Esophagus (tissue), 2 donors: Measurements from ENCODE around the gene XAGE1A. TPM values are rescaled to one million over a fixed set of nuclear protein-coding genes. Genes with fewer than 3 reads are reported as not detected.
"Not testable (repeated sequence)": the region's sequence is repeated elsewhere in the genome, so short reads cannot be mapped to it uniquely, and the experiment has no call there.

ENCODE experiments used
- H3K27ac ChIP-seq, 2 donors: one replicate each; pipeline ENCODE4 v1.5.1; 2013; ENCODE audit warnings: low read depth in 2 of 2, mild to moderate bottlenecking in 2 of 2, inconsistent platforms in 1 of 2, low read length in 1 of 2, moderate library complexity in 1 of 2
- H3K27me3 ChIP-seq, 2 donors: one replicate each; pipeline ENCODE4 v1.6.1; 2013; ENCODE audit warnings: low read length in 2 of 2, control low read depth in 1 of 2, mild to moderate bottlenecking in 1 of 2; ENCODE audit not compliant: insufficient read depth in 2 of 2, control insufficient read depth in 1 of 2
- H3K36me3 ChIP-seq, 2 donors: one replicate each; pipeline ENCODE4 v1.6.1; 2013; ENCODE audit warnings: low read length in 1 of 2; ENCODE audit not compliant: control insufficient read depth in 2 of 2, insufficient read depth in 2 of 2
- H3K4me1 ChIP-seq, 2 donors: one replicate each; pipeline ENCODE4 v1.6.1; 2013; ENCODE audit warnings: low read length in 1 of 2; ENCODE audit not compliant: control insufficient read depth in 2 of 2, insufficient read depth in 2 of 2
- H3K4me3 ChIP-seq, 2 donors: one replicate each; pipeline ENCODE4 v1.5.1; 2013; ENCODE audit warnings: low read length in 2 of 2, mild to moderate bottlenecking in 2 of 2, low read depth in 1 of 2, moderate library complexity in 1 of 2
- H3K9me3 ChIP-seq, 2 donors: one replicate each; pipeline ENCODE4 v1.6.1; 2013; ENCODE audit warnings: mild to moderate bottlenecking in 2 of 2, low read depth in 1 of 2, low read length in 1 of 2, moderate library complexity in 1 of 2; ENCODE audit not compliant: control insufficient read depth in 2 of 2, insufficient read depth in 1 of 2
- WGBS, 2 donors: extraction: QIAGEN DNeasy Blood & Tissue Kit; methylation state at CpG; one replicate each; pipeline ENCODE4 v1.1.7; 2013; 5-methylcytosine and 5-hydroxymethylcytosine counted together
- polyA plus RNA-seq, 2 donors: library from polyadenylated mRNA; stranded (reverse); fragments of 200-250 nt; gene quantifications; one replicate each; pipeline ENCODE4 v1.2.3, GENCODE V29; 2013
- donor health status: healthy with polysubstance abuse.
- donor health status: Bipolar disorder and iron deficiency.

XAGE1A gene
- polyA plus RNA-seq, 2 donors = not detected

- not testable (repeated sequence) for H3K36me3 ChIP-seq, H3K4me3 ChIP-seq, H3K9me3 ChIP-seq, H3K27ac ChIP-seq, H3K27me3 ChIP-seq, H3K4me1 ChIP-seq
- no CpG with 5 or more reads among the region's 27 CpGs for WGBS, 2 donors
Measured at GRCh38 chrX:52516110-52516986, 20.7 kb downstream of the XAGE1A start.

- H3K4me1 ChIP-seq, H3K27ac ChIP-seq, H3K4me3 ChIP-seq, H3K9me3 ChIP-seq, H3K27me3 ChIP-seq, H3K36me3 ChIP-seq: not testable (repeated sequence)
- no CpG with 5 or more reads among the region's 18 CpGs for WGBS, 2 donors
Measured at GRCh38 chrX:52516987-52517325, 21.3 kb downstream of the XAGE1A start, which contains the start of gene XAGE1B. Gene XAGE1B (minus strand): TSS chrX:52517063. CDS start chrX:52515527, 1,536 bp downstream.

- H3K4me1 ChIP-seq, H3K27ac ChIP-seq, H3K9me3 ChIP-seq, H3K36me3 ChIP-seq, H3K27me3 ChIP-seq, H3K4me3 ChIP-seq: not testable (repeated sequence)
- WGBS, 2 donors = 54 to 55% methylated on average over 4 of the region's 4 CpGs
Measured at GRCh38 chrX:52541051-52541450, 45.4 kb downstream of the XAGE1A start.

- no peak overlapping the region for H3K27ac ChIP-seq
- WGBS, 2 donors = 69 to 76% methylated on average over 6 of the region's 6 CpGs
- no peak overlapping the region for H3K4me3 ChIP-seq
- no peaks in the 10 kb centered on the region for H3K4me1 ChIP-seq
- no peaks in the 10 kb centered on the region for H3K27me3 ChIP-seq
- no peaks in the 10 kb centered on the region for H3K9me3 ChIP-seq
- H3K36me3 ChIP-seq = no peaks in the 10 kb centered on the region
Measured at GRCh38 chrX:52542311-52542710, 46.7 kb downstream of the XAGE1A start.

GRCh38 chrX:52544147-52544840 is 48.7 kb downstream of the XAGE1A start:
- H3K9me3 ChIP-seq = no peaks in the 10 kb centered on the region
- H3K4me1 ChIP-seq = no peaks in the 10 kb centered on the region
- no peak overlapping the region for H3K27ac ChIP-seq
- H3K36me3 ChIP-seq = no peaks in the 10 kb centered on the region
- 84 to 93% methylated on average over 21 of the region's 21 CpGs for WGBS, 2 donors
- no peaks in the 10 kb centered on the region for H3K27me3 ChIP-seq
- no peak overlapping the region for H3K4me3 ChIP-seq

- H3K4me3 ChIP-seq, H3K36me3 ChIP-seq, H3K27me3 ChIP-seq, H3K27ac ChIP-seq, H3K4me1 ChIP-seq, H3K9me3 ChIP-seq: not testable (repeated sequence)
- WGBS, 2 donors = 68 to 73% methylated on average over 3 of the region's 3 CpGs
Measured at GRCh38 chrX:52548769-52549168, 53.2 kb downstream of the XAGE1A start.

Other genes with a start within 250 kb of the XAGE1A start
- gene XAGE2, start 126.8 kb upstream of the XAGE1A start, polyA plus RNA-seq = not detected
- gene XAGE1B, start 21.3 kb downstream of the XAGE1A start, polyA plus RNA-seq = not detected
- gene SSX7, start 159.1 kb downstream of the XAGE1A start, polyA plus RNA-seq = not detected
- gene SSX2, start 211.4 kb downstream of the XAGE1A start, polyA plus RNA-seq = not detected